Spleen (tissue), 7 donors: Measurements from ENCODE around the gene UBL4A.

Experiments
- CTCF ChIP-seq, 11 experiments: fragments of 200-600 bp in 7 of 11; fragments of 450-650 bp in 4 of 11; sonication (generic) in 4 of 11; IDR thresholded peaks in 8 of 11; conservative IDR thresholded peaks in 3 of 11; 1 replicate in 7 of 11; 2 replicates in 4 of 11; pipeline versions ENCODE4 v1.4.0 to v1.8.0; 2016 to 2021; ENCODE audit warnings: antibody characterized with exemption in 11 of 11, inconsistent platforms in 4 of 11, mild to moderate bottlenecking in 1 of 11
- POLR2A ChIP-seq, 3 donors: fragments of 450-650 bp; IDR thresholded peaks; one replicate each; pipeline ENCODE4 v1.5.1; 2017; ENCODE audit warnings: antibody characterized with exemption in 3 of 3, mild to moderate bottlenecking in 1 of 3
- POLR2AphosphoS5 ChIP-seq, 3 donors: sonication (generic); formaldehyde crosslinking; IDR thresholded peaks; one replicate each; pipeline ENCODE4 v1.5.1; 2017; ENCODE audit warnings: antibody characterized with exemption in 3 of 3
- donor health status: DM: no; HTN: no; CAD: no; lungs with moderate emphysema.
- donor health status: DM: no; HTN: no; CAD: no.
- donor health status: DM: no; HTN: no; CAD: no.

- TF ChIP-seq POLR2A (IDR thresholded peaks at IDR 0.05) (no peak), CTCF (IDR thresholded peaks at IDR 0.05 in 8 of 11, conservative IDR thresholded peaks at IDR 0.05 in 3 of 11) (no peak), POLR2AphosphoS5 (IDR thresholded peaks at IDR 0.05) (no peak)
Measured at GRCh38 chrX:154519389-154519788, 33.0 kb upstream of the UBL4A start.
